IPS-11a (cell line): ENCODE data around the gene SDCCAG8.

Source experiments
- H3K4me3 ChIP-seq: one replicate; pipeline ENCODE4 v1.5.1; 2013; ENCODE audit warnings: low read depth, low read length, control low read depth

SDCCAG8 gene

DNA sequence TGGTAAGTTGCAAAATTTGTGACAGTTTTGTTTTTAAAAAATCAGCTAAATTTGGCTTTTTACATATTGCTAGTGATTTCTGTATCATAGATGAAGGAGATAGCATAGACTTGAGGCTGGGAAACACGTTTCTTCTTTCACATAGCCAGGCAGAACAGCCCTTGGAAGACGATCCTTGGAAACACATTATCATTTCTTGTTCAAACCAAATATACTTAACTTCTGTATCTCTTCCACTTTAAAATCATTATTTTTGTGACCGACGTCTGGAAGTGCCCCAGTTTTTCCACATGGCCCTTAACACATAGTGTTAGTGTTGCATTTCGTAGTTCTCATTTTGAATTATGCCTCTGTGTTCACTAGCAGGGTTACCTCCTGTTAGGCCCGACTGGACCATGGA lies 193.5 kb downstream of the SDCCAG8 start:
- no peak overlapping the region for H3K4me3 ChIP-seq

DNA sequence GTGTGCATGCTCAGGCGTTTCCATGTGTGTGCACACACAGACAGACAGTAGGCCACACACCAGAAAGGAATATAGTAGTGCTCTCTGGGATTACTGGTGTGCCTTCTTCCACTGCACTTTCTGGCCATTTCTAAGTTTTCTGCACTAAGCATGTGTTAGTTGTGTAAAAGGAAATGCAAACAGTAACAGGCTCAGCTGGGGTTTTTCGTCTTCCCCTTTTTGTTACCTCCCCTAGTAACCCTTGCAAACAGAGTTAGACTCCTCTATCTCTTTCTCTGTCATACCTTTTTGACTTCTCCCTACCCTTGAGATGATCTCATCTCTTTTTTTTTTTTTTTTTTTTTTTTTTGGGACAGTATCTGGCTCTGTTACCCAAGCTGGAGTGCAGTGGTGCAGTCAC lies 196.3 kb downstream of the SDCCAG8 start:
- H3K4me3 ChIP-seq: no peak overlapping the region

GRCh38 chr1:243454328-243454997 lies 198.6 kb downstream of the SDCCAG8 start:
- no peak overlapping the region for H3K4me3 ChIP-seq

- H3K4me3 ChIP-seq: no peak overlapping the region
These were observed 200.2 kb downstream of the SDCCAG8 start for GRCh38 chr1:243455760-243456651.

DNA sequence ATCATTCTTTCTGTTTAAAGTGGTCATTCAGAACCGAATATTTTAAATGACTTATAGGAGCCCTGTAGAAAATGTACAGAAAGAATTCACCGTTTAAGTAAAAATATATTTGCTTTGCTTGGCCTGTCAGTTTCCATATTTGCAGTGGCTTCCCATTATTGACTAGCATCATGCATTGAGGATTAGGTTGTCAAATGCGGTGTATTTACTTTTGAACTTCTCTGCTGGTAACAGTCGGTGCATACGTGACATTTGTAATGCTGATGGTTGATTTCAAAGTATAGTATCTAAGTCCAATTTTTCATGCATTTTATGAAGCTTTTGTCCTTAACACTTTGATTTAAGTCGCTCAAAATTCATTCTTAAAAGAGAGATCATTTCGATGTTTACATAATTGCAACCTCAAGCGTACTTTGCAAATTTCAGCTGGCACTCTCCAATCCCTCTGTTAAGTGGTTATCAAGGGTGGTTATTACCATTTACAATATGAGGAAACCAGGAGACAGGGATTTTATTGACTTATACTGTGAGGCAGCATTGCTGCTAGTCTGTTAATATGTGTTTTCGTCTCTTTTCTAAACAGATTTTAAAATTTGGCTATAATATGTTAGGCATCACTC lies 201.6 kb downstream of the SDCCAG8 start:
- no peak overlapping the region for H3K4me3 ChIP-seq

GRCh38 chr1:243459059-243459458 lies 203.2 kb downstream of the SDCCAG8 start:
- no peak overlapping the region for H3K4me3 ChIP-seq

DNA sequence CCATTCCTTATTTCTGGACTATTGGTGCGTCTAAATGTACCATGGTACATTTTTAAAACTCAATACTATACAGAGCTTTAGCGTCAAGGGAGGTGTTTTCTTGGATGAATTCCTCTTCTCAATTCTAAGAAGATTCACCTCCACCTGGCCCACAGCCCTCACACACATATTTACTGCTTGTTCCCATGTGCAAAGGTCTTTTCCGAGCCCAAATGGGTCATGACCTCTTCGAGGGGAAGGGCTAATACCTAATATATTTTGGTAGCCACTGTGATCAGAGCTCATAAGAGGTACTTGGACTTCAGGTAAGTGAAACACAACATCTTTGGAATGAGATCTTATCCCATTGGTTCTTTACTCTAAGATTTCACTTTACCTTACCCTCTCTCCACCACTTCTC lies 205.9 kb downstream of the SDCCAG8 start:
- H3K4me3 ChIP-seq: no peak overlapping the region

- H3K4me3 ChIP-seq: no peak overlapping the region
These were observed 207.3 kb downstream of the SDCCAG8 start for GRCh38 chr1:243462929-243463697.

DNA sequence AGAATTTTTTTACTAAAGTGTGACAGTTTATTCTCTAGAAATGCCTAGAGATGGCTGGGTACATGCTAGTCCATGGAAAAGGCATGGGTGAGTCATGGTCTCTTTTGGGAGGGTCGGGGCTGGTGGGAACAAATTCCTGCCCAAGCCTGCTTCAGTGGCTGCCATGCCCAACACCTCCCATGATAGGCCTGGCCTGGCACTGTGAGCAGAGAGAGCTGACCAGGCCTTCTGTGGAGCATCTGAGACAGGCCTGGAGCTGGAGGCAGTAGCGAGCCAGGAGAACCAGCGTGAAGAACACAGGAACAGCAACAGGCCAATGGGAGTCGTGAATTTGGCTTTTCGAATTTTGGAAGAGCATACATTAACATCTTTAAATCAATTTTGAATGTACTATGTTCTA lies 209.2 kb downstream of the SDCCAG8 start:
- no peak overlapping the region for H3K4me3 ChIP-seq

- no peak overlapping the region for H3K4me3 ChIP-seq
These were observed 209.9 kb downstream of the SDCCAG8 start for GRCh38 chr1:243465738-243466137.

DNA sequence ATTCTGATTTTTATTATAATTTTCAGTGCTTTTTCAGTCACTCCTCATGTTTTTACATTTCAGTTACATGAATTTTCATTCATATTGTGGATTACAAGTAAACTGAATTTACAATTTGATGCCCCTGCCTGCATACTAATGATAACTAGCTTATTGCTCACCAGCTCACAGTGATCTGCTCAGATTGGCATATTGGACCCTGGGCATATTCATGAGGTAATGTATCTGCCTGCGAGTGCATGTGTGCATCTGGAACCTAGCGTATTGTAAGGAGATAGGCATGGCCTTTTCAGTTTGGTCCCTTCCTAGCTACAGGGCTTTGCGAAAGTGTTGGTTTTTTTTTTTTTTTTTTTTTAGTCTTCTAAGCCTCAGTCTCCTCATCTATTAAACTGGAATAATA lies 213.7 kb downstream of the SDCCAG8 start:
- H3K4me3 ChIP-seq: no peak overlapping the region

GRCh38 chr1:243470502-243470901 lies 214.7 kb downstream of the SDCCAG8 start:
- H3K4me3 ChIP-seq: no peak overlapping the region

DNA sequence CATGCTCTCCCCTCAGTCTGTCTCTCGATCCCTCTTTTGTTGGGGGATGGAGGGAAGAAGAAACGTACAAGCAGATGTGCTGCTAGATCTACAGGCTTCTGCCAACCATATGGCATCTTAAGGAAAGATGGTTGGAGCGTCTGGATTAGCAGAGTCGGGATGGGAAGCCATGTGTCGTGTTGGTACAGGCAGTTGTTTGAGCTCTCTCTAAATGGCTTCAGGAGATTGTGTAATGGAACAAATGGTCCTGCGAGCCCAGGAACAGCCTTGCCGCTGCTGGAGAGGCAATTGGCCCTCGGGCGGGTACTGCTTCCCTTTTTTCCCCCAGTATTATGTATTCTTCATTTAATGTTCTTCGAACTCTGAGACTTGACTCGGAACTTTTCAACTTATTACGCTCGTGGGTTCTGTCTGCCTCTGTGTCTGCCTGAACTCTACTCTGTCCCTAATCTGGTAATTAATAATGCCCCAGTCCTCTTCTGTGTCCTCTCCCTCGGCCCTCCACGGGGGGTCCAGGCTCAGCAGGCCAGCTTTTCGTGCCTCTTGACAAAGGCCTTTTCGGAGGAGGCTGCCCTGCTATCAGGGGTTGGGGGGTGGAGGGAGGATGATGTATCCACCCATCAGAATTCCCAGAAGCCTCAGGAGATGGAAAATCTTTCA lies 215.3 kb downstream of the SDCCAG8 start:
- no peak overlapping the region for H3K4me3 ChIP-seq

DNA sequence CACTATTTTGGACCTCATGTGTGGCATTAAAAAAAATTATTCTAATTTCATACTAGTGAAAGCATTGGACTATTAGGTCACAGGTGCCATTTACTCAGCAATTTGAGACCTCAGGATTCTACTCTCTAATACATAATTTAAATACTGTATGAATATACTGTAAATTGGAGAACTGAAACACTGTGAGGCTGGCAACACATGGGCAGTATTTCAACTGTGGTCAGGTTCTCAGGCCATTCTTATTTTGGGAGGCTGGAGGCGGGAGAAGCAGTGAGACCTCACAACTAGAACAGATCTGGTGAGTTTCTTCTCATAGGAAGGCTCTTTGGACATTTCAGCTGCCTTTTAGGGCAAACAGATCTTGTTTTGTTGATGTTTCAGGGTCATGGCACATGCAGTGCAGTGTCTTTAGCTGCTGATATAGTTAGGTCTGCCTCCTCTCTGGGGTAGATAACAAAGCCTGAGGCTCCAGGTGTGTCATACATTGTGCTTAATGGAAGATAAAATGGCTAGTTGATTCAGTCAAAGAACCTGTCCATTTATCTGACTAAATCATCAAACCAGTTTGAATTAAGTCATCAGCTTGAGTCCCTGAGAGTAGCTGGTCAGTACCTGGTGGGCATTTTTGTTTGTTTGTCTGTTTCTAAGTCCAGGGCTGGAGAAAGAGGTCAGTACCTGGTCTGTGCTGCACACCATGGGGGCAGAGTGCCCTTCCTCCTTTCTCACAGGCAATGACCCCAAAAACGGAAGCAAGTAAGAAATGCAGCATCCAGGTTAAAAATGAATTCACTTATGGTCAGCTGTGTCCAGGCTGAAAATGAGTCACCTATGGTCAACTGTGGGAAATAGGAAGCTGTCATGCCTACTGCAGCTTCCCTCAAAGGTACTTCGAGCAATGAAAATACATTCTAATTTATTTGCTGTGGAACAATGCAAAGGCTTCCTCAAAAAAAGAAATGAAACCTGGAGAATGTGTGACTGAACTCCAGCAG lies 216.2 kb downstream of the SDCCAG8 start:
- no peak overlapping the region for H3K4me3 ChIP-seq

- H3K4me3 ChIP-seq: no peak overlapping the region
These were observed 217.6 kb downstream of the SDCCAG8 start for GRCh38 chr1:243473227-243474135.

- no peak overlapping the region for H3K4me3 ChIP-seq
These were observed 218.5 kb downstream of the SDCCAG8 start for GRCh38 chr1:243474136-243474881.

GRCh38 chr1:243474906-243475305 lies 219.1 kb downstream of the SDCCAG8 start:
- no peak overlapping the region for H3K4me3 ChIP-seq

DNA sequence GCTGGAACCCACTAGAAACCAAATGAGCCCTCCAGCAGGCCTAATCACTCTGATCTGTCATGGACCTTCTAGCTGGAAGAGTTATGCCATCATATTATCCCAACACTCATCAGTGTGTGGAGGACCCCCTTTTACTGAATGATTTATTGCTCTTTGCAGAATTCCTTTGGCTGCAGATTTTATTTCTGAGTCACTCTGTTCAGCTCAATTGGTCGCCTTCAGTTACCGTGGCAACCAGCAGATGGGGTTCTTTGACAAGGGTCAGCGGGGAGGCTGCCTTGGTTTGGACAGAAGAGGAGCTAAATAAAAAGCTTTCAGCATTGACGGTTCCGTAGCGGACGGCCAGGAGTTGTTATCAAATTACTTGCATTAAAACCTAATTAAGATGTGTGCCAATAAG lies 220.1 kb downstream of the SDCCAG8 start:
- no peak overlapping the region for H3K4me3 ChIP-seq
